Activated naive CD4-positive, alpha-beta T cell treated with anti-CD3 and anti-CD28 coated beads for 36 hours (primary cell): ENCODE measurements around the gene DOCK4. TPM values are rescaled to one million over a fixed set of nuclear protein-coding genes. Genes with fewer than 3 reads are reported as not detected.

Source experiments
- CTCF ChIA-PET: fragments of 350-600 bp; sonication (Branson Sonifier 250); formaldehyde crosslinking; loops from one replicate; lab custom pipeline; 2021; ENCODE audit warnings: antibody characterized with exemption; lab: Charles Lee
- DNase-seq: peaks from one replicate; pipeline ENCODE4 v3.0.0-alpha.2; 2020
- H3K27ac Mint-ChIP-seq: one replicate; pipeline ENCODE4 v1.8.0; 2021; ENCODE audit warnings: mild to moderate bottlenecking, mixed read lengths
- H3K27me3 Mint-ChIP-seq: one replicate; pipeline ENCODE4 v1.8.0; 2021; ENCODE audit warnings: low read depth, mixed read lengths
- H3K36me3 Mint-ChIP-seq: one replicate; pipeline ENCODE4 v1.8.0; 2021; ENCODE audit warnings: low read depth, mixed read lengths
- H3K4me1 Mint-ChIP-seq: one replicate; pipeline ENCODE4 v1.8.0; 2021; ENCODE audit warnings: low read depth, mixed read lengths
- H3K4me3 Mint-ChIP-seq: one replicate; pipeline ENCODE4 v1.8.0; 2021; ENCODE audit warnings: mild to moderate bottlenecking, moderate library complexity, mixed read lengths
- H3K9me3 Mint-ChIP-seq: one replicate; pipeline ENCODE4 v1.8.0; 2021; ENCODE audit warnings: mixed read lengths
- intact Hi-C: fragments of 100-400 bp; cut with micrococcal nuclease; formaldehyde crosslinking; loops from one replicate; pipeline ENCODE4 v1.15.1; 2023
- total RNA-seq, 2 experiments: library from RNA; stranded (reverse); gene quantifications; one replicate each; pipeline ENCODE4 v1.2.3, GENCODE V29; 2021

Gene DOCK4
- total RNA-seq, 2 experiments from 2014 or later, result 0.43 to 0.62 TPM

- no peaks in the 10 kb centered on the region for H3K27me3 Mint-ChIP-seq
- intact Hi-C loops, result no loop called here
- no peak for DNase-seq
- no peak overlapping the region for H3K4me3 Mint-ChIP-seq
- no peaks in the 10 kb centered on the region for H3K4me1 Mint-ChIP-seq
- no peak overlapping the region for H3K27ac Mint-ChIP-seq
- H3K9me3 Mint-ChIP-seq, result peaks cover 5% of the 10 kb centered on the region
- H3K36me3 Mint-ChIP-seq, result peaks cover 12% of the 10 kb centered on the region
- CTCF ChIA-PET, result no interaction called here
These were observed 30.4 kb upstream of the DOCK4 start for GRCh38 chr7:112236597-112236996.

- H3K27me3 Mint-ChIP-seq, result no peaks in the 10 kb centered on the region
- CTCF ChIA-PET, result no interaction called here
- no peaks in the 10 kb centered on the region for H3K9me3 Mint-ChIP-seq
- no peak overlapping the region for H3K27ac Mint-ChIP-seq
- no peak for DNase-seq
- no peaks in the 10 kb centered on the region for H3K4me1 Mint-ChIP-seq
- H3K4me3 Mint-ChIP-seq, result no peak overlapping the region
- intact Hi-C loops, result no loop called here
- peaks cover 8% of the 10 kb centered on the region for H3K36me3 Mint-ChIP-seq
These were observed 27.9 kb upstream of the DOCK4 start for GRCh38 chr7:112234147-112234546.

GRCh38 chr7:112233048-112233697, 27.0 kb upstream of the DOCK4 start:
- CTCF ChIA-PET, result no interaction called here
- Mint-ChIP-seq H3K4me1 (no peaks in the 10 kb centered on the region), H3K4me3 (no peak overlapping the region), H3K9me3 (no peaks in the 10 kb centered on the region), H3K36me3 (peaks cover 6% of the 10 kb centered on the region), H3K27ac (no peak overlapping the region), H3K27me3 (no peaks in the 10 kb centered on the region)
- intact Hi-C loops, result no loop called here
- DNase-seq, result no peak

GRCh38 chr7:112232212-112232978, 26.2 kb upstream of the DOCK4 start:
- no peak for DNase-seq
- peaks cover 5% of the 10 kb centered on the region for H3K36me3 Mint-ChIP-seq
- H3K27me3 Mint-ChIP-seq, result no peaks in the 10 kb centered on the region
- intact Hi-C loops, result no loop called here
- H3K9me3 Mint-ChIP-seq, result no peaks in the 10 kb centered on the region
- H3K4me3 Mint-ChIP-seq, result no peak overlapping the region
- peaks cover 2% of the 10 kb centered on the region for H3K4me1 Mint-ChIP-seq
- no peak overlapping the region for H3K27ac Mint-ChIP-seq
- CTCF ChIA-PET, result no interaction called here

- Mint-ChIP-seq H3K27ac (no peak overlapping the region), H3K4me1 (peaks cover 15% of the 10 kb centered on the region)
- CTCF ChIA-PET, result no interaction called here
These were observed 22.4 kb upstream of the DOCK4 start for GRCh38 chr7:112228632-112229031.

GRCh38 chr7:112226701-112227276, 20.6 kb upstream of the DOCK4 start:
- H3K27me3 Mint-ChIP-seq, result no peaks in the 10 kb centered on the region
- DNase-seq, result no peak
- no peak overlapping the region for H3K27ac Mint-ChIP-seq
- CTCF ChIA-PET, result no interaction called here
- intact Hi-C loops, result no loop called here
- H3K4me1 Mint-ChIP-seq, result peaks cover 21% of the 10 kb centered on the region
- peaks cover 15% of the 10 kb centered on the region for H3K36me3 Mint-ChIP-seq
- H3K4me3 Mint-ChIP-seq, result no peak overlapping the region
- no peaks in the 10 kb centered on the region for H3K9me3 Mint-ChIP-seq

More at GRCh38 chr7:112228632-112229031, 22.4 kb upstream of the DOCK4 start:
- Mint-ChIP-seq H3K4me3 (no peak overlapping the region), H3K27me3 (no peaks in the 10 kb centered on the region), H3K36me3 (peaks cover 9% of the 10 kb centered on the region), H3K9me3 (no peaks in the 10 kb centered on the region)
- intact Hi-C loops, result no loop called here
- DNase-seq, result no peak

- CTCF ChIA-PET, result no interaction called here
- Mint-ChIP-seq H3K4me1 (peaks cover 24% of the 10 kb centered on the region), H3K9me3 (no peaks in the 10 kb centered on the region), H3K27ac (no peak overlapping the region), H3K27me3 (no peaks in the 10 kb centered on the region), H3K4me3 (no peak overlapping the region), H3K36me3 (peaks cover 21% of the 10 kb centered on the region)
- intact Hi-C loops, result no loop called here
- DNase-seq, result no peak
These were observed 18.8 kb upstream of the DOCK4 start for GRCh38 chr7:112225006-112225405.

- DNase-seq, result no peak
- Mint-ChIP-seq H3K27me3 (no peaks in the 10 kb centered on the region), H3K4me1 (peaks cover 27% of the 10 kb centered on the region), H3K4me3 (no peak overlapping the region), H3K36me3 (peaks cover 27% of the 10 kb centered on the region), H3K9me3 (no peaks in the 10 kb centered on the region), H3K27ac (no peak overlapping the region)
- intact Hi-C loops, result no loop called here
- CTCF ChIA-PET, result no interaction called here
These were observed 18.0 kb upstream of the DOCK4 start for GRCh38 chr7:112224186-112224585.

- Mint-ChIP-seq H3K4me1 (peaks cover 27% of the 10 kb centered on the region), H3K36me3 (peaks cover 30% of the 10 kb centered on the region), H3K9me3 (no peaks in the 10 kb centered on the region), H3K27me3 (no peaks in the 10 kb centered on the region), H3K27ac (no peak overlapping the region), H3K4me3 (no peak overlapping the region)
- DNase-seq, result no peak
- CTCF ChIA-PET, result no interaction called here
- intact Hi-C loops, result no loop called here
These were observed 17.1 kb upstream of the DOCK4 start for GRCh38 chr7:112223310-112223709.

GRCh38 chr7:112220877-112221434, 14.8 kb upstream of the DOCK4 start:
- H3K27ac Mint-ChIP-seq, result no peak overlapping the region
- H3K36me3 Mint-ChIP-seq, result peaks cover 34% of the 10 kb centered on the region
- H3K4me3 Mint-ChIP-seq, result no peak overlapping the region
- DNase-seq, result no peak
- H3K9me3 Mint-ChIP-seq, result no peaks in the 10 kb centered on the region
- peaks cover 37% of the 10 kb centered on the region for H3K4me1 Mint-ChIP-seq
- H3K27me3 Mint-ChIP-seq, result no peaks in the 10 kb centered on the region
- intact Hi-C loops, result no loop called here
- CTCF ChIA-PET, result no interaction called here

- Mint-ChIP-seq H3K27ac (no peak overlapping the region), H3K9me3 (no peaks in the 10 kb centered on the region), H3K4me3 (no peak overlapping the region), H3K4me1 (peaks cover 52% of the 10 kb centered on the region), H3K27me3 (no peaks in the 10 kb centered on the region), H3K36me3 (peaks cover 26% of the 10 kb centered on the region)
- CTCF ChIA-PET, result interaction anchor here (0.6 to 1.3 kb wide), 4 partner anchors 10 to 183 kb away, joined by 3 to 4 read pairs (median 4); partner anchors contain the start of genes DOCK4 and ZNF277
- intact Hi-C loops, result no loop called here
- DNase-seq, result no peak
These were observed 9.6 kb upstream of the DOCK4 start for GRCh38 chr7:112215787-112216186.

- H3K27ac Mint-ChIP-seq, result no peak overlapping the region
- peaks cover 22% of the 10 kb centered on the region for H3K36me3 Mint-ChIP-seq
- peaks cover 50% of the 10 kb centered on the region for H3K4me1 Mint-ChIP-seq
- H3K4me3 Mint-ChIP-seq, result no peak overlapping the region
- CTCF ChIA-PET, result interaction anchor here (0.6 to 1.3 kb wide), 3 partner anchors 9 to 179 kb away, joined by 3 to 4 read pairs (median 3); partner anchors contain the start of genes DOCK4 and ZNF277
- intact Hi-C loops, result no loop called here
- H3K9me3 Mint-ChIP-seq, result no peaks in the 10 kb centered on the region
- no peaks in the 10 kb centered on the region for H3K27me3 Mint-ChIP-seq
- no peak for DNase-seq
These were observed 8.7 kb upstream of the DOCK4 start for GRCh38 chr7:112214883-112215282.
